Bronchial epithelial cell (primary cell): ENCODE measurements around the gene USP13. TPM values are rescaled to one million over a fixed set of nuclear protein-coding genes. Genes with fewer than 3 reads are reported as not detected.

ENCODE experiments used
- DNase-seq: peaks from one replicate; pipeline ENCODE4 v3.0.0-alpha.2; 2010; ENCODE audit warnings: low read depth
- FAIRE-seq: peaks from 2 replicates; lab custom pipeline; 2011; peaks lifted over from hg19 to GRCh38; lab: Jason Lieb, UNC
- H3K27me3 ChIP-seq: 2 replicates; pipeline ENCODE4 v1.5.1; 2011; ENCODE audit warnings: low read length; ENCODE audit not compliant: control insufficient read depth, insufficient read depth
- H3K36me3 ChIP-seq: 2 replicates; pipeline ENCODE4 v1.5.1; 2011; ENCODE audit warnings: low read length; ENCODE audit not compliant: control insufficient read depth, insufficient read depth
- H3K4me3 ChIP-seq: 2 replicates; pipeline ENCODE4 v1.5.1; 2011; ENCODE audit warnings: mild to moderate bottlenecking, low read depth, low read length, control low read depth
- total RNA-seq: library from RNA; depleted of rRNA; stranded (reverse); fragments of >200 nt; gene quantifications from 2 replicates; pipeline ENCODE4 v1.2.1, GENCODE V29; 2014
- TF ChIP-seq, protein P1 (sequence below): IDR thresholded peaks from 2 replicates; pipeline ENCODE4 v1.5.1; 2011; ENCODE audit warnings: mild to moderate bottlenecking, moderate library complexity, low read length, control low read depth, inconsistent platforms; ENCODE audit not compliant: insufficient read depth, severe bottlenecking

USP13 gene
- total RNA-seq, 1 donor from 2014 or later: 0.79 TPM

DNA sequence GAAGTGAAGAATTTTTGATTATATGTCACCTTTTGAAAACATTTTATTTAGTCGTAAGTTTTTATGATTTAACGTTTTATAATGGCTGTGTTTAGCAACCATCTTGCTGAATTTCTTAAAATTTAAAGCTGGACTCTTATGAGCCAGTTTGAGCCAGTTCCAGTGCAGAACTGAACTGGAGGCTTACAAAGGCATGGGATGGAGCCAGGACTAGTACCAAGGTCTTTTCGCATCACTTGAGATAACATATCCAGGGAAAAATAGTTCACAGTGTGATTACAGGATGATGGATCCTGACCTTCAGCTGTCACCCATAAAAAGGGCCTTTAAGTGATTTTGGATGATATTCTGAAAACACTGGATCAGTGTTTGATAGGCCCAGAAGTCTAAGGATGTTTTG is 51.0 kb downstream of the USP13 start:
- Histone ChIP-seq H3K4me3 (no peak overlapping the region), H3K36me3 (no peaks in the 10 kb centered on the region), H3K27me3 (no peaks in the 10 kb centered on the region)
- no peak for FAIRE-seq
- DNase-seq: no peak
- TF ChIP-seq, protein P1, sequence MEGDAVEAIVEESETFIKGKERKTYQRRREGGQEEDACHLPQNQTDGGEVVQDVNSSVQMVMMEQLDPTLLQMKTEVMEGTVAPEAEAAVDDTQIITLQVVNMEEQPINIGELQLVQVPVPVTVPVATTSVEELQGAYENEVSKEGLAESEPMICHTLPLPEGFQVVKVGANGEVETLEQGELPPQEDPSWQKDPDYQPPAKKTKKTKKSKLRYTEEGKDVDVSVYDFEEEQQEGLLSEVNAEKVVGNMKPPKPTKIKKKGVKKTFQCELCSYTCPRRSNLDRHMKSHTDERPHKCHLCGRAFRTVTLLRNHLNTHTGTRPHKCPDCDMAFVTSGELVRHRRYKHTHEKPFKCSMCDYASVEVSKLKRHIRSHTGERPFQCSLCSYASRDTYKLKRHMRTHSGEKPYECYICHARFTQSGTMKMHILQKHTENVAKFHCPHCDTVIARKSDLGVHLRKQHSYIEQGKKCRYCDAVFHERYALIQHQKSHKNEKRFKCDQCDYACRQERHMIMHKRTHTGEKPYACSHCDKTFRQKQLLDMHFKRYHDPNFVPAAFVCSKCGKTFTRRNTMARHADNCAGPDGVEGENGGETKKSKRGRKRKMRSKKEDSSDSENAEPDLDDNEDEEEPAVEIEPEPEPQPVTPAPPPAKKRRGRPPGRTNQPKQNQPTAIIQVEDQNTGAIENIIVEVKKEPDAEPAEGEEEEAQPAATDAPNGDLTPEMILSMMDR: no peak

DNA sequence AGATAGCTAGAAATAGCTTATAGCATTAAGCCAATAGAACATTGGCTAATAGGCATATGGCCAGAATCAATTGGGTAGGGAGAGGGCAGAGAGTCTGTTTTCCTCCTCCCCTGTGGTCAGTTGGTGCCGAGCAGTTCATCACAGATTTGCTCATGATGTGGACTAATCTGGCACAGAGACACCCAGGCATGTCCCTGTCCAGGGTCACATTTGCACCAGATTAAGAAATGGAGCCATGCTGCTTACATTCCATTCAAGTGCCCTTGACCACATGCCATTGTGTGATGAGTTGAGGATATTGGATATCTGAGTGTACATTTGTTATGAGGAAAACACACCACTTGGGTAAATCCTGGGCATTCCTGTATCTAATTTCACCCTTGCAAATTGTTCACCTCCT is 53.4 kb downstream of the USP13 start:
- TF ChIP-seq, protein P1: no peak
- no peaks in the 10 kb centered on the region for H3K36me3 ChIP-seq
- peak; percentile 79 for FAIRE-seq
- DNase-seq: no peak
- no peaks in the 10 kb centered on the region for H3K27me3 ChIP-seq
- H3K4me3 ChIP-seq: no peak overlapping the region

DNA sequence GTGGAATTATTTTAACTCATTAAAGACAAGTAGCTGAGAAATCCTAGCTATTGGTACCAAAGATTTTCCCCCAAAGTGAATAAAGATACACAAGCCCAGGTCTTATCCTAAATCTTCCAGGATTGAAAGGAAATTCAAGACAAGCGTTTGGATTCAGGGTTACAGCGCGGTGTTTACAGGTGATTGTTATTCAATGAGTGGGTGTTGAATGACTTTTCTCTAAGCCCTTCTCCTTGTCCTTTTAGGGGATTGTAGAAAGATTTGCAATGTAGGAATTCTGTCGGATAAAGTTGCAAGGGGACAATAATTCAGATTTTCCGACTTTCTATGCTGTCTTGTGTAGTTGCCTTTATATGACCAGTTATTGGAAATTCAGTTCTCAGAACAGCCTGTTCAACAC is 57.2 kb downstream of the USP13 start:
- no peak overlapping the region for H3K4me3 ChIP-seq
- H3K36me3 ChIP-seq: no peaks in the 10 kb centered on the region
- TF ChIP-seq, protein P1: no peak
- DNase-seq (no peak), FAIRE-seq (no peak)
- H3K27me3 ChIP-seq: no peaks in the 10 kb centered on the region

DNA sequence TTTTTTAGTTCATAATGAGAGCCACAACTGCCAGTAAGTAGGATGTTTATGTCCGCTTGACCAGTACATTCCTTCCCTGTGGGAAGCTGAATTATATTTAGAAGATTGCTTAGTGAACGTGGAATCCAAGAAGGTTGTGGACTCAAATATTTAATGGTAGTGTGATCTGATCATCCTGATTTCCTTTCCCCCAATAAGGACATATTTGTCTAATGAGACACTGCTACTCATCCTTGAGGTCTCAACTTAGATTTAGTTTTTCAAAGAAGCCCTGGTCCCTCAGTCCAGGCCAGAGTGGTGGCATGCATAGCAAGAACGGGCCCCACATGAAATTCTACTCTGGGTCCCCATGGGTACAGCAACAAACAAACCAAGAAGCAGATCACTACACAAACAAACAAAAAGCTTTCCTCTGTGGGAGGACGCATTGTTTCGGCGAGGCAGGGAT is 60.8 kb downstream of the USP13 start:
- DNase-seq: no peak
- H3K36me3 ChIP-seq: no peaks in the 10 kb centered on the region
- H3K4me3 ChIP-seq: no peak overlapping the region
- H3K27me3 ChIP-seq: no peaks in the 10 kb centered on the region
- TF ChIP-seq, protein P1: no peak
- FAIRE-seq: no peak

DNA sequence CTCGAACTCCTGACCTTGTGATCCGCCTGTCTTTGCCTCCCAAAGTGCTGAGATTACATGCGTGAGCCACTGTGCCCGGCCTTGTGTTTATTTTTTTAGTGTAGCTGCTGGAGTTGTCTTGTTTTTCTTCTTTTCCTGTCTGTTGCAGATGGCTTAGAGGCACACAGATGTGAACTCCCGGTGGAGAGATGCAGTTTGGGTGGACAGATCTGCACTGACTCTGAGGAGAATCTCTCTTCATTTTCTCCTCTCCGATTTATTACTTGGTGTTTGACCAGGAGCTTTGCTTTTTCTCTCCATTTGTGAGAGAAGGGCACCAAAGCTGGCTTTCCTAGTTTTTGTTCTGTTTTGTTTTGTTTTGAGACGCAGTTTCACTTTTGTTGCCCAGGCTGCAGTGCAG is 62.7 kb downstream of the USP13 start:
- no peaks in the 10 kb centered on the region for H3K36me3 ChIP-seq
- H3K4me3 ChIP-seq: no peak overlapping the region
- FAIRE-seq: no peak
- TF ChIP-seq, protein P1: no peak
- H3K27me3 ChIP-seq: no peaks in the 10 kb centered on the region
- no peak for DNase-seq

DNA sequence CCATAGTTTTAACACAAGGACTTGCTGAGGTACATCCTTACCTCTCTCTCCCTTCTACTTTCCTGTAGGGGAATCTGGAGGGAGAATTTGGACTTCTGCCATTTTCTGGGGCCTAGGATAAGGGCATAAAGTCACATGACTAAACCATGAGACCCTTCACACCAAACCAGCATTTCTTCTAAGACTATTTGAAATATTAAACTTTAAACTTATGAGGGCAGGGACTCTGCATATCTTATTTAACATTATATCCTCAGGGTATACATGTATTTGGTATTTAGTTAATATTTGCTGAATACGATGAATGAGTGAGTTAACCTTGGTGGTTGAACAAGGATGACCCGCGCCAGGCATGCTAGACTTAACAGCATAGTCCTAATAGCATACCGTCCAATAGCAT is 63.4 kb downstream of the USP13 start:
- Histone ChIP-seq H3K36me3 (peaks cover under 1% of the 10 kb centered on the region), H3K27me3 (no peaks in the 10 kb centered on the region), H3K4me3 (no peak overlapping the region)
- TF ChIP-seq, protein P1: no peak
- DNase-seq: no peak
- FAIRE-seq: no peak
